Activated gamma-delta T cell treated with Interleukin-2 at 50 U/mL for 16 hours (primary cell): ENCODE data around the gene GJC2.
"Not testable (repeated sequence)": the region's sequence is repeated elsewhere in the genome, so short reads cannot be mapped to it uniquely, and the experiment has no call there.

Source experiments
- DNase-seq: peaks from one replicate; pipeline ENCODE4 v3.0.0-alpha.2; 2020

The GJC2 gene

DNA sequence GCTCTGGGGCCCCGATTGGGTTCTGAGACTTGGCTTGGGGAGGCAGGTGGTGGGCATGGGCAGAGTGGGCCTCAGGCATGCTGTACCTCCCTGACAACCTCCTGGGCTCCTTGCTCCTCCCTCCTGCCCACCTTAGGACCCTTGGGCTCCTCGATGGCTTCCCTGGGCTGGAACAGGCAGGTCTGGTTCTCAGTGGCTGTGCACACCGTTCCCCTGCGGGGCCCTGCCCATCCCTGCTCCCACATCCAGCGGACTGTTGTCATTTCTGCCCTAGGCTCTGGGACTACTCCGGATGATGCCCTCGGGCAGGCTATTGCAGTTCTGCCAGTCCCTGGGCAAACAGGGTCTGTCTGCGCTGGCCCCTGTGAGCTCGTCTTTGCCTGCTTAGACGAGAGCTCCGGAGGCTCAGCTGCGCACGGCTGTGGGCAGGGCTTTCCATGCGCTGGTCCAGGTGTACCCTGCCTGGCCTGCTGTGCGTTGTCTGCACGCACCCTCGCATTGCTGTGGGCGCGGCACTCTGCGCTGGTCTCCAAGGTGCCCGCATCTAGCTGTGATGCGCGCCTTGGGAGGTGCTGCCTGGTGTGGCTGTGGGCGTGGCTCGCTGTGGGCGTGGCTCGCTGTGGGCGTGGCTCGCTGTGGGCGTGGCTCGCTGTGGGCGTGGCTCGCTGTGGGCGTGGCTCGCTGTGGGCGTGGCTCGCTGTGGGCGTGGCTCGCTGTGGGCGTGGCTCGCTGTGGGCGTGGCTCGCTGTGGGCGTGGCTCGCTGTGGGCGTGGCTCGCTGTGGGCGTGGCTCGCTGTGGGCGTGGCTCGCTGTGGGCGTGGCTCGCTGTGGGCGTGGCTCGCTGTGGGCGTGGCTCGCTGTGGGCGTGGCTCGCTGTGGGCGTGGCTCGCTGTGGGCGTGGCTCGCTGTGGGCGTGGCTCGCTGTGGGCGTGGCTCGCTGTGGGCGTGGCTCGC, 24.1 kb downstream of the GJC2 start:
- DNase-seq: not testable (repeated sequence)

DNA sequence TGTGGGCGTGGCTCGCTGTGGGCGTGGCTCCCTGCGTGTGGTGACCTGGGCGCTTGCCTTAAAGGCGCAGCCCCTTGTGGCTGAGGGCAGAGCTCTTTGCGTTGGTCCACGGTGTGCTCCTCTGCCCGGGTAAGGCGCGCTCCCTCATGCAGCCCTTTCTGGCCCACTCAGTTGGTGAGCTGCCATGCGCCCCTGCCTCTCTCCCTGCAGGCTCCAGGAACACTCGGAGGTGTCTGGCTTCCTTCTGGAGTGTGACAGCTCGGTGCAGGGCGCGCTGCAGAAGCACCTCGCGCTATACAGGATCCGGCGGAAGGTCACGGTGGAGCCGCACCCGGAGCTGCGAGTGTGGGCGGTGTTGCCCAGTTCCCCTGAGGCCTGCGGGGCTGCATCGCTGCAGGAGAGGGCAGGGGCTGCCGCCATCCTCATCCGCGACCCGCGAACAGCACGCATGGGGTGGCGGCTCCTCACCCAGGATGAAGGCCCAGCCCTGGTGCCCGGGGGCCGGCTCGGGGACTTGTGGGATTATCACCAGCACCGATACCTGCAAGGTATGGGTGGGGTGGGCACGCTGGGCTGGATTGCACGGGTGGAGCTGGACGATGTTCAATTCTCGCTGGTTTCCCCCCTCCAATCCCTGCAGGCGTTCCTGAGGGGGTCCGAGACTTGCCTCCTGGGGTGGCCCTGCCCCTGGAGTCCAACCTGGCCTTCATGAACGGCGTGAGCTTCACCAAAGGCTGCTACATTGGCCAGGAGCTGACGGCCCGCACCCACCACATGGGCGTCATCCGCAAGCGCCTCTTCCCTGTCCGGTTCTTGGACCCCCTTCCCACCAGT, 25.0 kb downstream of the GJC2 start:
- no peak for DNase-seq

DNA sequence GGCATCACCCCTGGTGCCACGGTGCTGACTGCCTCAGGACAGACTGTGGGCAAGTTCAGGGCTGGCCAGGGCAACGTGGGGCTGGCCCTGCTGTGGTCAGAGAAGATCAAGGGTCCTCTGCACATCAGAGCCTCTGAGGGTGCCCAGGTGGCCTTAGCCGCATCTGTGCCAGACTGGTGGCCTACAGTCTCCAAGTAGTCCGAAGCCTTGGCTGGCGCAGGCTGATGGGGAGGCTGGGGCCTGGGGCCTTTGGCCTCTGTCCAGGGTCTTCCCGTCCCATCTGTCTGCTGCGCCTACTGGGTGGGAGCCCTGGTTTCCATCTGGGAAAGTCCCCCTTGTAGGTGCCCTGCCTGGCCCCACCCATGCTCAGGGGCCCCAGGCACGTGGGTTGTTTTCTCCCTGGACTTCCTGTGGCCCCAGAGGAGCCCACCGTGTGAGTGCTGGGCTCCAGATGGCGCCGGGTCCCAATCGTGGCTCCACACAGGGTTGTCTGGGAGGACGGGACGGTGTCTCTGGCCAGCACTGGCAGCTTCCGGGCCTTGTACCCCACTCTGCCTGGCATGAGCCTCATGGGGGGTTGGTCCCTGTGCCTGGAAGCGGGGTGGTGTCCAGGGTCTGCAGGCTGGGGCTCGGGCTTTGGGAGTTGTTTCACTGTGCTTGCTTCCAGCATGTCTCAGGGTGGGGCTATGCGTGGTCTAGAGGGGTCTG, 25.7 kb downstream of the GJC2 start:
- no peak for DNase-seq

DNA sequence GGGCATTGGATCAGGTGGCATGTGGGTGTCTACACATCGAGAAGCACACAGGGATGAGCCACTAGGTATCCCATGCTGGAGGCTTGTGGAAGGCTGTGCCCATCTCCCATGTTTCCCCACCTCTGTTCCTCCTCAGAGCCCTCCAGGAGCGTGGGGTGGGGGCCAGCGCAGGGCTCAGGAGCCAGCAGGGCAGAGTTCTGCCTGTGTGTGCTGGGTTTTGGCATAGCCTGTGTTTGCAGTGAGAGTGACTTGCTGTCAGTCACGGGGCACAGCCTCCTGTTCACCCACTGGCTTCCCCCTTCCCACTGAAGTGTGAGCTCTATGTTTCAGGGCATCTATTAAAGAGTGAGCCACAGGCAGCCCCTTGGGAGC, 26.3 kb downstream of the GJC2 start:
- no peak for DNase-seq

DNA sequence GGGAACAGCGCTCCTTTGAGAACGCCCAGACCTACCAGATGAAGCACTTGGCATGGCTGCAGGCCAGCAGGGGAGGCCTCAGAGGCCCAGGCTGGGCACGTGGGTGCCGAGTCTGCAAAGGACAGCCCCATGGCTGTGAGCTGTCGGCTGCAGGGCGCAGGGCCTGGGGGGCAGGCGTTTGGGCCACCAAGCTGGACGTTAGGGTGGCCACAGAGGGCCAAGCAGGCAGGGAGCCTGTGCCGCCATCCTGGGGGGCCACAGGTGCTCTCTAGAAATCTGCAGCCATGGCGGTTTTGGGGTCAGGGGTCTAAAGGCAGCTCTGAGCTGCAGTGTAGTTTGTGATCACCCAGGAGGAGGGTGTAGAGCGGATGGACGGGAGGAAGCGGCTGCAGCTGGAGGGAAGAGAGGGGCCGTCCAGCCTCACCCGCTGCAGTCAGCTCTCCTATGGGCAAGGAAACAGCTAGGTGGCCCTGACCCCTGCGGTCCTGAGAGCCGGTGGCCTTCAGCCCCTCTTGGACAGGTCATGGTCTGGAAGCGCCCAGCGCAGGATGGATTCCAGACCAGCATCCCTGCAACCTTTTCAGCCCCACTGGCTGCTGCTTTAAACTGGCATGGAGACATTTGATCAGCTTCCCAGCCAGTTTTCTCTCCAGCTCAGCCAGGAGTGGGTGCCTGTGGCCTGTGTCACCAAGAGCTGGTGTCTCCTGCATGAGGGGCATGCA, 26.9 kb downstream of the GJC2 start:
- no peak for DNase-seq

DNA sequence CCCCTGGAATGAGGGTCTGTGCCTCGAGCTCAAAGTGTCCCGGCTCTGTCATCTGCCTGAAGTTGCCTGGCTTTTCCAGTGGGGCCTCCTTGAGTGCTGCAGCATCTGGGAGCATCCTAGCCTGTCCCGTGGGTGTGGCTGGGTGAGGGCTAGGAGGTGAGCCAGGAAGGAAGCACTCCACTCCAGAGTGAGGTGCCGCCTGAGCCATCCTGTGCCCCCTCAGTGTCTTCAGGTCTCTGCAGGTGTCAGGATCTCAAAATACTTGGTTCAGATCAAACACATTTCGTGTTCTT, 27.4 kb downstream of the GJC2 start:
- no peak for DNase-seq

DNA sequence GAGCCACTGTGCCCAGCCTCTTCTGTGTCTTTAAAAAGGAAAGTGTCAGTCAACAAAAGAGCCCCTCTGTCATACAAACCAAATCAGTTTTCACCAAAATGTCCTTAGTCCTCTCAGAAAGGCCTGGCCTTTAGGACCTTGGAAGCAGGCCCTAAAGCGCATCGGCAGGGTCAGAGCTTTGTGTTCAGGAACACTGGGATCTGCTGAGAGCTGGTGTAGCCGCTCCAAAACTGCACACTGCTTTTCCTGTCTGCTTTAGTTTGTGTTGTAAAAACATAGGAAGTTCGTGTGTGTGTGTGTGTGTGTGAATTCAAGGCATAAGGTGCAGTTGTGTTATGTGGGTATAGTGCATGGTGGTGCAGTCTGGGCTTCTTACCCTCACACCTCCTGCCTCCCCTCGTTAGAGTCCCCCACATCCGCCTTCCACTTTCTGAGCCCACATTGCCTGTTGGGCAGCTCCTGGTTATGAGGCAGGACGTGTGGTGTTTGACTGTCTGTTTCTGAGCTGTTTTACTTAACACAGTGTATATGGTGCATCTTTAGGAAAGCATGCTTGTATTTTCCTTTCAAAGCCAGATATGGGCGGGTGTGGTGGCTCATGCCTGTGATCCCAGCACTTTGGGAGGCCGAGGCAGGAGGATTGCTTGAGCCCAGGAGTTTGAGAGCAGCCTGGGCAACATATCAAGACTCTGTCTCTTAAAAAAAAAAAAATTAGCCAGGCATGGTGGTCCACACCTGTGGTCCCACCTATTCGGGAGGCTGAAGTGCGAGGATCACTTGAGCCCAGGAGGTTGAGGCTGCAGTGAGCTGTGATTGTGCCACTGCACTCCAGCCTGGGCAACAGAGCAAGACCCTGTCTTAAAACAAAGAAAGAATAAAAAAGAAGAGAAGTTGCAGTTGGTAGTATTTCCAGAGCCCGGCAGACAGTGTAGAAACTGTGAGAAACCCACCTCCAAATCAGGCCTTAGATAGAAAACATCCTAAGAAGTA, 28.3 kb downstream of the GJC2 start:
- DNase-seq: no peak

DNA sequence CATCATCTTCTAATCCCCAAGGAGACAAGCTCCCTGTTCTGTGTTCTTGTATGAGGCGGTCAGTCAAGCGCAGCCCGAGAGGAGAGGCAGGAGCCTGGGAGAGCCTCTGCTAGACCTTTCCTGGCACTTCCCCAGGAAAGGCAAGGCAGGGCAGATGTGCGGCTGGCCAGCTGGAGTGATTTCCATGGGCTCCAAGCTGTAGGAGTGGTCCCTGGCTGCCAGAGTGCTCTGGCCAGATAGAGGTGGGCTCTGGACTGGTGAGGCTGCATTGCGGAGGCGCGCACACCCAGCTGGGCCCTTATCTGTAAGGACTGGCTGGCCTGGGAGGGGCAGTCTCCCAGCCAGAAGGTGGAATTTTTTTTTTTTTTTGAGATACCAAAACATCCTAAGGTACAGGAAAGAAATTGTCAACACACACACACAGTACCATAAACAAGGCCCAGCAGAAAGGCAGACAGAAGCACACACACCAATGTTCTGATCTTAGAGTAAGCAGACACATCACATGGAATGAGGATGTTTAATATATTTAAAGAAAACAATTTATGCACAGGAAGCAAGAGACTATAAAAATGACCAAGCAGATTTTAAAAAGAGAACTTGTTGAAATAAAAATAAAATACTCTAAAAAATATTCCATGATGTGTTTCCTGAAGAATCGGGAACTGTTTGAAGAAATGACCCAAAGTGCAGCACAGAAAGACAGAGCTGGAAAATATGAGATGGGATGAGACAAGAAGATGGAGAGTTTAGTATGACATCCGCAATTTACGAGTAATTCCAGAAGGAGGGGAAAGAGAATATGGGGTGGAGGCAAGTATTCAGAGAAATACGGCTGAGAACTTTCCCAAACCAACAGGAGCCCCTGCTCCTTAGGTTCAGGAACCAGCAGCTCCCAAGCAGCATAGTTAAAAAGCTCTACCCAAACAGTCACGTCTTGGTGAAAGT, 29.3 kb downstream of the GJC2 start:
- DNase-seq: no peak

DNA sequence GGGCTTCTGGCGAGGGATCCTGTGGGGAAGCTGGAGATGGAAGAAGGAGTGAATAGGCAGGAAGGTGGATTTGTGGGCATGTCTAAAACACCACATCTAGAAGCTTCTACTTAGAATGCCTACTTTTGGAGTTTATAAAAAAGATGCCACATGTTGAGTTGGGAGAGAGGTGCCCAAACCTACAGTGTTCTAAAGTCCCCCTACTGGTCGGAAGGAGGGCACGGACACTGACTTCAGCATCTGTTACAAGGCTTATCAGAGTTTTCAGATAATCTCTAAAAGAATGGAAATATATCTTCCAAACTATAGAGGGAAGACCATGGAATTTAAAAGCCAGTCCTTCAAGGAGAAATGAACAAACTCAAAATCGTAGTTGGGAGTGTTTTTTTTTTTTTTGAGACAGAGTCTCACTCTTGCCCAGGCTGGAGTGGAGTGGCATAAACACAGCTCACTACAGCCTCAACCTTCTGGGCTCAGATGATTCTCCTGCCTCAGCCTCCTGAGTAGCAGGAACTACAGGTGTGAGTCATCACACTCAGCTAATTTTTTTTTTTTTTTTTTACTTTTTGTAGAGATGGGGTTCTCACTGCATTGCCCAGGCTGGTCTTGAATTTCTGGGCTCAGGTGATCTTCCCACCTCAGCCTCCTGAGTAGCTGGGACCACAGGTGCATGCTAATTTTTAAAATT, 30.7 kb downstream of the GJC2 start:
- DNase-seq: no peak

DNA sequence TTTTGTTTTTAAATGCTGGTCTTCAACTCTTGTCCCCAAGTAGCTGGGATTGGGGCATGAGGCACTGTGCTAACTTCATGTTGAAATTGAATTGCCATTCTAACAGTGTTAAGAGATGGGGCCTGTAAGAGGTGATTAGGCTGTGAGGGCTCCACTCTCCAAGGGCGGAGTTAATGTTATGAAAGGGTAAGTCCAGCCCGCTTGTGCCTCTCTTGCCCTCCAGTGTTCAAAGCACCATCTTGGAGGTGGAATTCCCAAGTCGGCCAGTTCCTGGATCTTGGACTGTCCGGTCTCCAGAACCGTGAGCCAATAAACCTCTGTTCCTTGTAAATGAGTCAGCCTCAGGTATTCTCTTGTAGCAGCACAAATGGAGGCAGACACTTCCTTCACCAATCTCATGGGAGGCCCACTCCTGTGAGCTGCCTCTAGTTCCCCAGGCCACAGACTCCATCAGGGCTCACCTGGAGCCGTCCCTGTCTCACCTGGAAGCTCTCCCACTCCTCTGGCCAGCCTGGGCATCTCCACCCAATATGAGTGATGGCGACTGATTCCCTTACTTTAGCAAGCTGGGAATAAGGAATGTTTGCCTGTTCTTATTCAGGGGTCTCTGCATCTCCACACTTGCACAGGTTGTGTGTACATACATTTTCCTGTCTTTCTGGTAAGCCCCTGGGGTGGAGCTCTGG, 31.4 kb downstream of the GJC2 start:
- no peak for DNase-seq

DNA sequence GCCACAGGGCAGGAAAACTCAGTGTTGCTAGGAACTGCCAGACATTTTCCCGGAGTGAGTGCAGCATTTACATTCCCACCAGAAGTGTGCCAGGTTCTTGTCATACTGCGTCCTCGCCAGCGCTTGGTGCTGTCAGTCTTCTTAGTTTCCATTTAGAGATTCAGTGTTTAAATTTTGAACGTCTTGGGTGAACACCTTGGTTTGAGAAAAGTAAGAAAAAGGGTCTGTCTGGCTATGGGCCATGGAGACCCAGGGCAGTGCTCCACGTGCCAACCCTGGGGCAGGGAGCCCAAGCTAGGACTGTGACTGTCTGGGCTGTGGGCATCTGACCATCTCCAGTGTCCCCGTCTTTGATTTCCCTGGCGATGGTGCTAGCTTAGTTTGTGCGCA, 31.9 kb downstream of the GJC2 start:
- DNase-seq: no peak

DNA sequence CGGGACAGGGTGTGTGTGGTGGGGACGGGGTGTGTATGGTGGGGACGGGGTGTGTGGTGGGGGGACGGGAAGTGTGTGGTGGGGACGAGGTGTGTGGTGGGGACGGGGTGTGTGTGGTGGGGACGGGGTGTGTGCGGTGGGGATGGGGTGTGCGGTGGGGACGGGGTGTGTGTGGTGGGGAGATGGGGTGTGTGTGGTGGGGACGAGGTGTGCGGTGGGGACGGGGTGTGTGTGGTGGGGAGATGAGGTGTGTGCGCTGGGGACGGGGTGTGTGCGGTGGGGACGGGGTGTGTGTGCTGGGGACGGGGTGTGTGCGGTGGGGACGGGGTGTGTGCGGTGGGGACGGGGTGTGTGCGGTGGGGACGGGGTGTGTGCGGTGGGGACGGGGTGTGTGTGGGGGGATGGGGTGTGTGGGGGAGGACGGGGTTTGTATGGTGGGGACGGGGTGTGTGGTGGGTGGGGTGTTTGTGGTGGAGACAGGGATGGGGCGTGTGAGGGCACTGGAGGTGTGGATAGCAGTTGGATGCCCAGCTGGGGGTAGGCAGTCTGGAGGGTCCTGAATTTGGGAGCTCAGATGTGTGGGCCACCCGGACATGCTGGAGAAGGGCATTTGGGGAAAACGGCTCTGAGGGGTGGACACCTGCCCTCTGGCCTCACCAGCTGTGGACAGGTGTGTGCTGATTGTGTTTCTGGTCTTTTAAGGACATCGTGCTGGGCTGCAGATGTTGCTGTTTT, 32.7 kb downstream of the GJC2 start:
- DNase-seq: no peak

DNA sequence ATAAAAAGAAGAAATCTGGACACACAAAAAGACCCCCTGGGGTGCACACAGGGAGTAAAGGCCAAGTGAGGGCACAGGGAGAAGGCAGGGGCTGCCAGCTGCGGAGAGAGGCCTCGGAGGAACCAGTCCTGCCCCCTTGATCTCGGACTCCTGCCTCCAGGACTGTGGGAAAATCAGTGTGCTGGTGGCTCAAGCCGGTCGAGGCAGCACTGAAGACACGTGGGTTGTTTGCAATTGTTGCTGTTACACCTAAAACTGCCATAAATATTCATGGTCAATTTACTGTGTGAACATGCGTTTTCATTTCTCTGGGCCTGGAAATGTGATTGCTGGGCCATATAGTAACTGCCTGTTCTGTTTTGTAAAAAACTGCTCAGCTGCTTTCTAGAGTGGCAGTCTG, 34.4 kb downstream of the GJC2 start:
- no peak for DNase-seq

DNA sequence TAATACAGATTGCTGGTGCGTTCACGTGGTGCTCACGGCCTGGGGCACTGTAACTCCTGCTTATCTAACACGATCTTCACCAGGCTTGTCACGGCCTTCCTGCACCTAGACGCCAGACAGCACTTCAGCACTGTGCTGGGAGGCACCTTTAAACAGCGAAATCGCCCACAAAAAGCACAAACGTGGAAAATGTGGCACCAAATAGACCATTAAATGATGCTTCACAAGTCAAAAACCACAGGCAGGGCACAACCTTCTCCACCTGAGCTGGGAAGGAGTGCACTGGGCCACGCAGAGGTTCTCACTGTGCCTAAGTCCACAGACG, 35.9 kb downstream of the GJC2 start:
- DNase-seq: peak; percentile 59

DNA sequence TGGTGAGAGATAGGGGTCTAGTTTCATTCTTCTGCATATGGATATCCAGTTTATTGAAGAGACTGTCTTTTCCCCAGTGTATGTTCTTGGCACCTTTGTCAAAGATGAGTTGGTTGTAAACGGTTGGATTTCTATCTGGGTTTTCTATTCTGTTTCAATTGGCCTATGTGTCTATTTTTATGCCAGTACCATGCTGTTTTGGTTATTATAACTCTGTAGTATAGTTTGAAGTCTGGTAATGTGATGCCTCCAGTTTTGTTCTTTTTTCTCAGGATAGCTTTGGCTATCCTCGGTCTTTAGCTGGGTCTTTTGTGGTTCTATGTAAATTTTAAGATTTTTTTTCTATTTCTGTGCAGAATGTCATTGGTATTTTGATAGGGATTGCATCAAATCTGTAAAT, 38.5 kb downstream of the GJC2 start:
- not testable (repeated sequence) for DNase-seq

DNA sequence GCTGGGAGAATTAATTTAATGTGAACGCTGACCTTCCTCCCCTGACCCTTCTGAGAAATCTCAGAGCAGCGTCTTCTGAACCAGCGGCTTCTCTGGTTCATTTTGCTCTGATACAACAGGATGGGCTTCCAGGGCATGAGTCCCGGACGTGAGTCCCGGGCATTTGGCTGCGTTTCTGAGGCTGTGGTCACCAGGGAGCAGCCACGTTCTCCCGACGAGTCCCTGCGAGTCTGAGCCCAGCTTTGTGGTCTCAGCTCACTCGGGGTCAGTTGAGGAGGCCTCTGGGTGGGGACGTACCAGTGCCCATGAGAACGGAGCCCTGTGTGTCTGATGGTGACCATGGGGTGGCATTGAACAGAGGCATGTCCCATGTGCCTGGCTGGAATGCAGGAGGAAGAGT, 40.5 kb downstream of the GJC2 start:
- DNase-seq: no peak

DNA sequence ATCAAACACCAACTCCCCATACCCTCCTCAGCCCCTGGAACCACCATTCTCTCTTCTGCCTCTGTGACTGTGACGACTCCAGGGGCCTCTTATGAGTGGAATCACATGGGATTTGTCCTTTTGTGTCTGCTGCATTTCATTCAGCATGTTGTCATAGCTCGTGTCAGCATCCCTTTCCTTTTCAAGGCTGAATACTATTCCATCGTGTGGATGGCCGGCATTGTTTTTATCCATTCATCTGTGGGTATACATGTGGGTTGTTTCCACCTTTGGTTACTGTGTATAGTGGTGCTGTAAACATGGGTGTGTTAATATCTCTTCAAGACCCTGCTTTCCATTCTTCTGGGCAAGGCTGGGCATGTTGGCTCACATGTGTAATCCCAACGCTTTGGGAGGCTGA, 41.0 kb downstream of the GJC2 start:
- no peak for DNase-seq

DNA sequence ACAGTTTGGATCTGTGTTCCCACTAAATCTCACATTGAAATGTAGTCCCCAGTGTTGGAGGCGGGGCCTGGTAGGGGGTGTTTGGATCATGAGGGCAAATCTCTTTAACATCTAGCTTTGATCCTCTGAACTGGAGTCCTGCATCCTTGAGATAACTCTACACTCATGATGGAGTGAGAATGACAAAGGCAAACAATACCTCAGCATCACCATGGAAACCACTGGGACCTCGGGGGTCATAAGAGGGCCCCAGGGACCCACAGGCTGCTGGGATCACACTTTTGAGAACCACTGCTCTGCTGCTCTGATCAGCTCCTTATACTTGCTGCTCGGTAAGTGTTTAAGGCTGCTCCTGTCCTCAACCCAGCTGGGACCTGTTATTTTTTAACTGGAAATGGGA, 44.7 kb downstream of the GJC2 start:
- DNase-seq: no peak
